Cardiac muscle cell (in vitro differentiated cells and primary cell): Measurements from ENCODE around the gene CMIP. TPM values are rescaled to one million over a fixed set of nuclear protein-coding genes. Genes with fewer than 3 reads are reported as not detected.

Experiments used
- DNase-seq, 2 donors: peaks; one replicate each; pipeline versions ENCODE4 v3.0.0 to v3.0.0-alpha.2; 2010 to 2017; ENCODE audit warnings: low read depth in 1 of 2, low spot score in 1 of 2
- H3K27ac ChIP-seq: fragments of 200-600 bp; sonication (generic); 2 replicates; pipeline ENCODE4 v1.5.1; 2016
- H3K27me3 ChIP-seq: fragments of 200-600 bp; sonication (generic); 2 replicates; pipeline ENCODE4 v1.6.0; 2016; ENCODE audit warnings: control low read depth
- H3K36me3 ChIP-seq: fragments of 200-600 bp; sonication (generic); 2 replicates; pipeline ENCODE4 v1.5.1; 2016; ENCODE audit warnings: control low read depth
- H3K4me1 ChIP-seq: fragments of 200-600 bp; sonication (generic); 2 replicates; pipeline ENCODE4 v1.8.1; 2017; ENCODE audit warnings: low read depth, mild to moderate bottlenecking, mixed run types
- H3K4me3 ChIP-seq: fragments of 200-600 bp; sonication (generic); 2 replicates; pipeline ENCODE4 v1.5.1; 2016; ENCODE audit warnings: mild to moderate bottlenecking
- H3K9me3 ChIP-seq: fragments of 200-600 bp; sonication (generic); 2 replicates; pipeline ENCODE4 v1.5.1; 2017; ENCODE audit warnings: low read depth, mild to moderate bottlenecking, control low read depth
- CTCF ChIP-seq: IDR thresholded peaks from 2 replicates; pipeline ENCODE4 v1.5.1; 2012; ENCODE audit warnings: low read depth, mild to moderate bottlenecking, low read length
- polyA plus RNA-seq: library from polyadenylated mRNA; unstranded; fragments of >200 nt; fragmentation: Nextera tagmentation; extraction: Ambion mirVana; gene quantifications from 2 replicates; pipeline ENCODE4 v1.2.1, GENCODE V29; 2016
- total RNA-seq: library from RNA; depleted of rRNA; stranded (reverse); fragments of >200 nt; gene quantifications from 2 replicates; pipeline ENCODE4 v1.2.3, GENCODE V29; 2016

CMIP gene
- total and polyA plus RNA-seq, 2 experiments from 2014 or later = 1.8 to 22.2 TPM

DNA sequence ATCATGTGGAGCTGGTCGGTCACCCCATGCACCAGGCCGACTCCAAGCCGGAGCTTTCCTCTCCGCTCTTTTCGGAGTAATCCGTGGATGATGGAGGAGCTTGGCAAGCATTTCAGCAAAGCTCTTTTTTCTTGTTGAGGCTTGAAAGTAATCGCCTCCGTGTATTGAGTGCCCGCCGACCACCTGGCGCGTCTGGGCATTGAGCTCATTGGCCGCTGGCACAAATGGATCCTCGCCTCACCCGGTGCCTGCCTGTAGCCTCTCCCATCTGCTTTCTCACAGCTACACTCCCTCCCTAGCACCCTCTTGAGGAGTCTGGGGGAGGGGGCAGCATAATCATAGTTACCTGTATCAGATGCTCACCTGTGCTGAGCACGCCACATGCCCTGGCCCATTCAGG, 148.9 kb downstream of the CMIP start:
- H3K4me1 ChIP-seq = no peaks in the 10 kb centered on the region
- H3K27ac ChIP-seq = no peak overlapping the region
- no peaks in the 10 kb centered on the region for H3K27me3 ChIP-seq
- no peak for TF ChIP-seq CTCF
- no peak overlapping the region for H3K4me3 ChIP-seq
- no peaks in the 10 kb centered on the region for H3K36me3 ChIP-seq
- no peak for DNase-seq
- H3K9me3 ChIP-seq = no peaks in the 10 kb centered on the region

DNA sequence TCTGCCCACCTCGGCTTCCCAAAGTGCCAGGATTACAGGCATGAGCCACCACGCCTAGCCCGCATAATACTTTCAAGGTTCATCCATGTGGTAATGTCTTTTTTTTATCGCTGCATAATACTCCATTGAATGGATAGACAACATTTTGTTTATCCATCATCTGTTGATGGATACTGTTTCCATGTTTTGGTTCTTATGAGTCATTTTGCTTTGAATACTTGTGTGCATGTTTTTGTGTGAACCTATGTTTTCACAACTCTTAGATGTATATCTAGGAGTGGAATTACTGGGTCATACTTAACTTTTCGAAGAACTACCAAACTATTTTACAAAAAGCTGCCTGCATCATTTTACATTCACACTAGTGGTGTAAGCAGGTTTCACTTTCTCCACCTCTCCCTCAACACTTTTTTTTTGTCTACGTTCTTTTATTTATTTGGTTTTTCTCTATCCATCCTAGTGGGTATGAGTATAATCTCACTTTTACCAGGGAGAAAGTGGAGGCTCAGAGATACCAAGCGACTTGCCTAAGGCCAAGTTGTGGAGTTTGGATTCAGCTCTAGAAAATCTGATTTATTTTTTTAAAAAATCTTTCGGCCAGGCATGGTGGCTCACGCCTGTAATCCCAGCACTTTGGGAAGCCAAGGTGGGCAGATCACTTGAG, 151.2 kb downstream of the CMIP start:
- Histone ChIP-seq H3K4me1 (peaks cover 8% of the 10 kb centered on the region), H3K9me3 (no peaks in the 10 kb centered on the region), H3K27me3 (no peaks in the 10 kb centered on the region), H3K27ac (no peak overlapping the region), H3K4me3 (no peak overlapping the region), H3K36me3 (no peaks in the 10 kb centered on the region)
- no peak for DNase-seq
- TF ChIP-seq CTCF = no peak

GRCh38 chr16:81597079-81597658, 152.6 kb downstream of the CMIP start:
- DNase-seq = no peak
- Histone ChIP-seq H3K4me1 (peaks cover 9% of the 10 kb centered on the region), H3K27me3 (no peaks in the 10 kb centered on the region), H3K4me3 (no peak overlapping the region), H3K9me3 (no peaks in the 10 kb centered on the region), H3K27ac (no peak overlapping the region), H3K36me3 (no peaks in the 10 kb centered on the region)
- no peak for TF ChIP-seq CTCF

DNA sequence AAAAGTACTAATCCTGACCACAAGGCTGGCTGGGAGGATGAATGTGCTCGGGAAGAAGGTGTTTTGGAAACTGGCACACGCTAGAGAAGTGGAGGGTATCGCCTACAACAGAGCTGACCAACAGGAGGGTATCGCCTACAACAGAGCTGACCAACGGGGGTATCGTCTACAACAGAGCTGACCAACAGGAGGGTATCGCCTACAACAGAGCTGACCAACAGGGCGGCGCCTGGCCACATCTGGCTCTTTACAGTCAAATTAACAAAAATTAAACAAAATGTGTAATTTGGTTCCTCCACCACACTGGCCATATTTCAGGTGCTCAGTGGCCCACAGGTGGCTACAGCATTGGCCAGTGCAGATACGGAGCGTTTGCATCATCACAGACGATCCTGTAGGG, 153.5 kb downstream of the CMIP start:
- H3K27ac ChIP-seq = no peak overlapping the region
- no peaks in the 10 kb centered on the region for H3K27me3 ChIP-seq
- peaks cover 9% of the 10 kb centered on the region for H3K4me1 ChIP-seq
- TF ChIP-seq CTCF = no peak
- H3K9me3 ChIP-seq = no peaks in the 10 kb centered on the region
- H3K36me3 ChIP-seq = no peaks in the 10 kb centered on the region
- no peak overlapping the region for H3K4me3 ChIP-seq
- no peak for DNase-seq

GRCh38 chr16:81599034-81599744, 154.6 kb downstream of the CMIP start:
- Histone ChIP-seq H3K27me3 (no peaks in the 10 kb centered on the region), H3K4me1 (peaks cover 9% of the 10 kb centered on the region), H3K36me3 (no peaks in the 10 kb centered on the region), H3K4me3 (no peak overlapping the region), H3K9me3 (no peaks in the 10 kb centered on the region), H3K27ac (peak overlapping the region; percentile 90)
- no peak for TF ChIP-seq CTCF
- DNase-seq = no peak
